WI38 (cell line): ENCODE measurements around the gene CAPG.
"Not testable (repeated sequence)": the region's sequence is repeated elsewhere in the genome, so short reads cannot be mapped to it uniquely, and the experiment has no call there.

Experiments
- H3K4me3 ChIP-seq: 2 replicates; pipeline ENCODE4 v1.5.1; 2011; ENCODE audit warnings: low read depth, mild to moderate bottlenecking, control low read depth, low read length
- TF ChIP-seq, protein P1 (sequence below): IDR thresholded peaks from 2 replicates; pipeline ENCODE4 v1.5.1; 2012; ENCODE audit warnings: low read depth, mild to moderate bottlenecking, control low read depth, low read length

The CAPG gene

DNA sequence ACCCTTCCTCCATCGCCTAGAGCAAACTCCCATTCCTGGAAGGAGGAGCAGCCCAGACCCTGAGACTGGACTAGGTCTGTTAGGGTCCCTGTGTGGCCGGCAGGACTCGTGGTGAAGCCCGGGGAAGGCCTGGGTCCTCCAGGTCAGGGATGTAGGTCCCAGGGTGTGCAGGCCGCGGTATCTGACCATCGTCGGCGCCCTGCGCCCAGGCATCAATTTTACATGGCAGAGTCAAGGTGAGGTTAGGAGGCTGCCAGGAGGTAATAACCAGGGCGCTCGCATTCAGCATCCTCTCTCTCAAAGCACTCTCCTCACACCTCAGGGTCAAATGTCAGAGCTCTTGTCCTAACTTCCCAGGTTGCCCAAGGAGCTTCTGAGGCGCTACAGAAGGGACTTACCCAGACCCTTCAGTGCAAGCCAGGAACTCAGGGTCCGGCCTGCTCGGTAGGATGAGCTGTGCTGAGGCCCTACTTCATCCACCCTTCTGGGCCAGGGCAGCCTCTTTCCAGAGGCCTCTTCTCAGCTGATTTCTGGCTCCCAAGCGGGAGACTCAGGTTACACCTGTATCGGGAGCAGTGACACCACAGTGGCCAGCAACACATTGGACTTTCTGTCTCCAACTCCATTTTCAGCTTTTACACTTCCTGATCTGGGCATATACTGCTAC, 9.0 kb upstream of the CAPG start:
- H3K4me3 ChIP-seq: peak overlapping the region; percentile 70
- TF ChIP-seq, protein P1, sequence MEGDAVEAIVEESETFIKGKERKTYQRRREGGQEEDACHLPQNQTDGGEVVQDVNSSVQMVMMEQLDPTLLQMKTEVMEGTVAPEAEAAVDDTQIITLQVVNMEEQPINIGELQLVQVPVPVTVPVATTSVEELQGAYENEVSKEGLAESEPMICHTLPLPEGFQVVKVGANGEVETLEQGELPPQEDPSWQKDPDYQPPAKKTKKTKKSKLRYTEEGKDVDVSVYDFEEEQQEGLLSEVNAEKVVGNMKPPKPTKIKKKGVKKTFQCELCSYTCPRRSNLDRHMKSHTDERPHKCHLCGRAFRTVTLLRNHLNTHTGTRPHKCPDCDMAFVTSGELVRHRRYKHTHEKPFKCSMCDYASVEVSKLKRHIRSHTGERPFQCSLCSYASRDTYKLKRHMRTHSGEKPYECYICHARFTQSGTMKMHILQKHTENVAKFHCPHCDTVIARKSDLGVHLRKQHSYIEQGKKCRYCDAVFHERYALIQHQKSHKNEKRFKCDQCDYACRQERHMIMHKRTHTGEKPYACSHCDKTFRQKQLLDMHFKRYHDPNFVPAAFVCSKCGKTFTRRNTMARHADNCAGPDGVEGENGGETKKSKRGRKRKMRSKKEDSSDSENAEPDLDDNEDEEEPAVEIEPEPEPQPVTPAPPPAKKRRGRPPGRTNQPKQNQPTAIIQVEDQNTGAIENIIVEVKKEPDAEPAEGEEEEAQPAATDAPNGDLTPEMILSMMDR: no peak

DNA sequence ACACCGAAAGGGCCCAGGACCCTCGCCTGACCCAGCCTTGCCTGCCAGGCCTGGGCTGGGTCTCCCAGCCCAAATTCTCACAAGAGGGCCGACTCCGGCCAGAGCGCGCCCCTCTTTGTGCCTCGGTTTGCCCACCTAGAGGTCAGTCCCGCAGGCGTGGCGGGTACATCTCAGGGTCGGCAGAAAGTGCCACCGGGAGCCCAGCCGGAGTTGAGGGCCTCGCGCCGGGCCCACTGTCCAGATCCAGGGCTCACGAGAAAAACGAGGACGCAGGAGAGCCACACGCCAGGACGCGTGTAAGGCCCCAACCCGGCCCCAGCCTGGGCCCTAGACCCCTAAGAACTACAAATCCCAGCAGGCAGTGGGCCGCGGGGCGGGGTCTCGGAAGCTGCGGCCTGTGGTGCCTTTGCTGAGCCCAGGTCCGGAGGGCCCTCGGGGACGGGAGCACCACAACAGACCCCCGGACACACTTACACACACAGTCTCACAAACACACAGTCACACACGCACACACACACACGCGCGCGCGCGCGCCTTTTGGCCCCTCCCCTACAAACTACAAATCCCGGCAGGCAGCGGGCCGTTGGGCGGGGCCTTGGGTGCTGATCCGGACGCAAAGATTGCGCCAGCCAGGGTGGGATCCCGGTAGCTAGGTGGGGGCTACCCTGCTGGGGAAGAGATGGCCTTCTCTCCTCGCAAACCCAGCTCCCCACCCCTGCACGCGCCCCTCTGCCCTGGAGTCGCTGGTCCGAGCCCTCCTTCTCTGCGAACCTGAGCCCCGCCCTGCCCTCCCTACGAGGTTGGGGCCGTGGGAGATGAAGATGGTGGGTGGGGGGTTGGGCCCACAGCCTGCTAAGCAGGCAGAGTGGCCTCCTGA, 8.2 kb upstream of the CAPG start, which contains the start of gene SH2D6:
Gene SH2D6 (plus strand): TSS at position 583 of the 877 bp plus-strand sequence. CDS start 10,752 bp downstream, outside the sequence.
- peak within 1 kb of the TSS; percentile 70 for H3K4me3 ChIP-seq
- TF ChIP-seq, protein P1: no peak

DNA sequence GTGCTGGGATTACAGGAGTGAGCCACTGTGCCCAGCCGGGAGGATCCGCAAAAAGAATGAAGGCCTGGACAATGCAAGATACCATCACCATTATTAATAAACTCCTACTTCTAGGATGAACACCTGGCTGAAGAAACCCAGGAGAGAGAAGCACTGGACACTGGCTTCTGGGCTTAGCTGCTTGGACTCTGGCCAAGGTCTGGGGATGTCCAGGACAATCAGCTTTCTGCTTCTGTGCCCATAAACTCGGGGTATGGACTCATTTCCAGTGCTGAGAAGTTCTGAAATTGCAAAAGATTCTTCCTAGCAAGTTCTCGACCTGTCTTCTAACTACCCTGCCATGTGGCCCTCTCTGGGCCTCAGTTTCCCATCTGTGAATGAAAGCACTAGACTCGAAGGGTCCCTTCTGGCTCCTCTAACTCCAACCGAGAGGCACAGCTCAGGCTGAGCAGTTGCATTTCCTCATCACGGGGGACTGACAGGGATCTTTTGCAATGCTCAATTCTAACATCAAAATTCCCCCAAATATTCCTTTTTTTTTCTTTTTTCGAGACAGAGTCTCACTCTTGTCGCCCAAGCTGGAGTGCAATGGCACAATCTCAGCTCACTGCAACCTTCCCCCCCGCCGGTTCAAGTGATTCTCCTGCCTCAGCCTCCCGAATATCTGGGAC, 5.9 kb upstream of the CAPG start:
- H3K4me3 ChIP-seq: no peak overlapping the region
- TF ChIP-seq, protein P1: no peak

DNA sequence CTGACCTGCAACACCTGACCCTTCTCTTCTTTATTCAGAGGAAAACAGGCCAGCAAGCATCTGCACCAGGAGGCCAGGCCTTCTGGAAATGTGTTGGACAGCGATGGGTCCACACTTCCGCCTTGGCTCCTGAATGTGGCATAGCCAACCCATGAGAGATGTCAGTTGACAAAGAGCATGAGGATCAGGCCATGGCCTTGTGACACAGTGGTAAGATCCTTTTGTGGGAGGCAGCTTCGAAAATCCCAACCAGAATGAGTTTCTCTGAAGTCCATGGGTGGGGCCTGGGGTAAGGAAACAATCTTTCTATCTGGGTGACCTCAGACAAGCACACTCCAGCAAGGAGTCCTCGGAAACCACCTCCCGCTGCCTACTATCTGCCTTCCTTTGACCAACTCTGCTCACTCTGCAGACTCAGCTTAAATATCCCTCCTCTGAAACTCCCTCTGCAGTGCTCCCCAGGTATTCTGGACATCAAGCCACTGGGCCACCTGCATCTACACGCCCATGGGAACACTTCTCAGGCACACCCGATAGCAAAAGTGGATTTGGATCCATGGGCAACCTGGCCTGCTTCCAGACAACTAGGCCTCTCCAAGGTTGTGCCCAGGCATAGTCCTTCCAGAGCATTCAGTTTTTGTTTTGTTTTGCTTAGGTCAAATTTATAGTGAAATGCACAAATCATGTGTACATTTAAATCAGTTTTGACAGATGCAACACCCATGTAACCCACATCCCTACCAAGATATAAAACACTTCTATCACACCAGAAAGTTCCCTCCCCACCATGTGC, 4.8 kb upstream of the CAPG start:
- TF ChIP-seq, protein P1: no peak
- no peak overlapping the region for H3K4me3 ChIP-seq

DNA sequence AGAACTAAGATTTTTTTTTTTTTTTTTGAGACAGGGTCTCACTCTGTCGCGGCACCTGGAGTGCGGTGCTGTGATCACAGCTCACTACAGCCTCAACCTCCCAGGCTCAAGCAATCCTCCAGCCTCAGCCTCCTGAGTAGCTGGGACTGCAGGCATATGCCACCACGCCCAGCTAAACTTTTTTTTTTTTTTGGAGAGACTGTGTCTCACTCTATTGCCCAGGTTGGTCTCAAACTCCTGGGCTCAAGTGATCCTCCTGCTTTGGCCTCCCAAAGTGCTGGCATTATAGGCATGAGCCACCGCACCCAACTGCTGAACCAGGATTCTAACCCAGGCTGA, 4.2 kb upstream of the CAPG start:
- H3K4me3 ChIP-seq: not testable (repeated sequence)

DNA sequence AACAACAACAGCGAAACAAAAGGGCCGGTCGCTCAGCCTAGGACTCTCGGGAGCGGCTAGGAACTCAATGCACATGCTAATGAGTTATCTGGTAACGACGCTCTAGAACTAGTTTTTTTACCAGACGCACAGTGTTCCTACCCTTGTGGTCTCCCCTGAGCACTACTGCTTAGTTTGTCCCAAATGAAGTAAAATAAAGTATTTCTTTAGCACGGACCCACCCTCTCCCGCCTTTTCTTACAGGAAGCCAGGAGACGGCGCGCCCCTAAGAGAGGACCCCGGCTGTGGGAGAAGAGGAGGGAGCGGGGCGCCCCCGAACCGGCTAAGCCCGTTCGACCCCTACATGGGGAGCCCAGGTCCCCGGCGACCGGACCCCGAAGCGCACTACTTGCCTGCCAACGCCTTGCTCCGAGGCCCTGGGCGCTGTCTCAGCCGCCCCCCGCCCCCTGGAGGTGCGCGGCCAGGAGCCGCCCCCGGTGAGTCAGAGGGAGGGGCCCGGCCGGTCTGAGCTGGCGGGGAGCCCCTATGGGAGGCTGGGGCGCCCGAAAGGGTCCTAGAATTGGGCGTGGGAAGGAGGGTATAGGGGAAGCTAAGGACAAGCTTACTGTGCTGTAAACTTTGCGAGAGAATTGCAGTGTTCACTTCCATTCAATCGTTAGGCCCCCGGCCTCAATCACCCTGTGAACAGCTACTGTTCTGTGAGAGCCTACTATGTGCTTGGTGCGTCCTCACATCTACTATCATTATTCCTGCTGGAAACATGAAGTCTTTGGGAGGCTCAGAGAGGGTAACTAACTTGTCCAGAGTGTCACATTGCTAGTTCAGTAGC, 3.6 kb upstream of the CAPG start:
- TF ChIP-seq, protein P1: 0 out of 2 replicates have a peak, but pooled peaks have one; percentile 7
- H3K4me3 ChIP-seq: peak overlapping the region; percentile 65
